ENCODE measurements around the gene SLC44A1. TPM values are rescaled to one million over a fixed set of nuclear protein-coding genes. Genes with fewer than 3 reads are reported as not detected.

Gene SLC44A1
- total RNA-seq, 6 donors from 2014 or later, result 15.7 to 62.2 (median 44.6) TPM

- Histone ChIP-seq H3K4me1 (peaks cover 3 to 16% (median 13%) of the 10 kb centered on the region in 4 donors), H3K27me3 (no peaks in the 10 kb centered on the region), H3K27ac (peak overlapping the region in 2 of 4 donors; percentile 84), H3K9me3 (no peaks in the 10 kb centered on the region), H3K36me3 (no peaks in the 10 kb centered on the region), H3K4me3 (peak overlapping the region; percentile 78 to 99 (median 86))
- DNase-seq (no peak), ATAC-seq (ENCODE audit: low FRiP score in 2 of 2) (peak in 1 of 2 donors; percentile 19)
- TF ChIP-seq POLR2AphosphoS5 (IDR thresholded peaks at IDR 0.05) (no peak), EP300 (IDR thresholded peaks at IDR 0.05) (no peak), POLR2A (IDR thresholded peaks at IDR 0.05) (no peak)
- TF ChIP-seq, protein P1, sequence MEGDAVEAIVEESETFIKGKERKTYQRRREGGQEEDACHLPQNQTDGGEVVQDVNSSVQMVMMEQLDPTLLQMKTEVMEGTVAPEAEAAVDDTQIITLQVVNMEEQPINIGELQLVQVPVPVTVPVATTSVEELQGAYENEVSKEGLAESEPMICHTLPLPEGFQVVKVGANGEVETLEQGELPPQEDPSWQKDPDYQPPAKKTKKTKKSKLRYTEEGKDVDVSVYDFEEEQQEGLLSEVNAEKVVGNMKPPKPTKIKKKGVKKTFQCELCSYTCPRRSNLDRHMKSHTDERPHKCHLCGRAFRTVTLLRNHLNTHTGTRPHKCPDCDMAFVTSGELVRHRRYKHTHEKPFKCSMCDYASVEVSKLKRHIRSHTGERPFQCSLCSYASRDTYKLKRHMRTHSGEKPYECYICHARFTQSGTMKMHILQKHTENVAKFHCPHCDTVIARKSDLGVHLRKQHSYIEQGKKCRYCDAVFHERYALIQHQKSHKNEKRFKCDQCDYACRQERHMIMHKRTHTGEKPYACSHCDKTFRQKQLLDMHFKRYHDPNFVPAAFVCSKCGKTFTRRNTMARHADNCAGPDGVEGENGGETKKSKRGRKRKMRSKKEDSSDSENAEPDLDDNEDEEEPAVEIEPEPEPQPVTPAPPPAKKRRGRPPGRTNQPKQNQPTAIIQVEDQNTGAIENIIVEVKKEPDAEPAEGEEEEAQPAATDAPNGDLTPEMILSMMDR (IDR thresholded peaks at IDR 0.05), result no peak
- 29 to 37% methylated on average over 13 to 16 of the region's 16 CpGs for WGBS, 2 donors
Observed at GRCh38 chr9:105447386-105447813, 202.9 kb downstream of the SLC44A1 start.

GRCh38 chr9:105447814-105448812, 203.7 kb downstream of the SLC44A1 start, which contains the start of gene FSD1L:
Gene FSD1L, plus strand, starts transcription at chr9:105448034. Its CDS starts 187 bp downstream, at chr9:105448221.
- TF ChIP-seq, protein P1 (IDR thresholded peaks at IDR 0.05), result peak in 3 of 6 experiments; percentile 9 to 42 (median 11)
- TF ChIP-seq POLR2AphosphoS5 (IDR thresholded peaks at IDR 0.05) (peak; percentile 40 to 80), POLR2A (IDR thresholded peaks at IDR 0.05) (peak in 2 of 4 donors; percentile 24 to 71), EP300 (IDR thresholded peaks at IDR 0.05) (no peak)
- H3K36me3 ChIP-seq, result no peaks in the 10 kb centered on the region
- ATAC-seq (ENCODE audit: low FRiP score in 2 of 2), result peak; percentile 97 to 99
- peak; percentile 95 to 98 for DNase-seq
- no peaks in the 10 kb centered on the region for H3K27me3 ChIP-seq
- H3K4me3 ChIP-seq, result peak within 1 kb of the TSS; percentile 78 to 99 (median 86)
- H3K4me1 ChIP-seq, result peaks cover 3 to 16% (median 13%) of the 10 kb centered on the region in 4 donors
- H3K27ac ChIP-seq, result peak within 1 kb of the TSS; percentile 63 to 84 (median 76)
- H3K9me3 ChIP-seq, result no peaks in the 10 kb centered on the region
- WGBS, 2 donors, result 1 to 10% methylated on average over 6 to 61 of the region's 87 CpGs

DNA sequence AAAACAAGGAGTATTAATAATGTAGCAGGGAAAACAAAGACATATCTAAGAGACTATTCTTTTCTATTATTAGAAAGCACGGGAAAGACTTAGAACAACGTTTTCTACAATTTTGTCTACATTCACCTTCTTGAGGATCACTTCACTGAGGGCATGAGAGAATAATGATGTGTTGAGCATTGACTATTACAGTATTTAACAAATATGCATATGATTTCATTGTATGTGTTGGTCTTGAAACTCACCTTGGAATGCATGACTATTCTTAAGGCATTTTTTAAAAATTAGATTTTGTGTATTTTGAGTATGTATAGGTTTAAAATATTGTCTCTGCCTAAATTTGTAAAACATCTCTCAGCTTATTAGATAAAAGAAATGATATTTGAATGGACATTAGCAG, 204.6 kb downstream of the SLC44A1 start:
- H3K9me3 ChIP-seq, result no peaks in the 10 kb centered on the region
- DNase-seq (no peak), ATAC-seq (ENCODE audit: low FRiP score in 2 of 2) (no peak)
- TF ChIP-seq POLR2A (IDR thresholded peaks at IDR 0.05), result no peak
- no peak for TF ChIP-seq EP300 (IDR thresholded peaks at IDR 0.05)
- TF ChIP-seq, protein P1 (IDR thresholded peaks at IDR 0.05), result no peak
- TF ChIP-seq POLR2AphosphoS5 (IDR thresholded peaks at IDR 0.05), result no peak
- peak overlapping the region in 2 of 4 donors; percentile 79 to 92 for H3K4me3 ChIP-seq
- no peak overlapping the region for H3K27ac ChIP-seq
- WGBS, 2 donors, result 55 to 56% methylated on average over 2 of the region's 2 CpGs
- no peaks in the 10 kb centered on the region for H3K27me3 ChIP-seq
- no peaks in the 10 kb centered on the region for H3K36me3 ChIP-seq
- H3K4me1 ChIP-seq, result peaks cover 3 to 16% (median 13%) of the 10 kb centered on the region in 4 donors

DNA sequence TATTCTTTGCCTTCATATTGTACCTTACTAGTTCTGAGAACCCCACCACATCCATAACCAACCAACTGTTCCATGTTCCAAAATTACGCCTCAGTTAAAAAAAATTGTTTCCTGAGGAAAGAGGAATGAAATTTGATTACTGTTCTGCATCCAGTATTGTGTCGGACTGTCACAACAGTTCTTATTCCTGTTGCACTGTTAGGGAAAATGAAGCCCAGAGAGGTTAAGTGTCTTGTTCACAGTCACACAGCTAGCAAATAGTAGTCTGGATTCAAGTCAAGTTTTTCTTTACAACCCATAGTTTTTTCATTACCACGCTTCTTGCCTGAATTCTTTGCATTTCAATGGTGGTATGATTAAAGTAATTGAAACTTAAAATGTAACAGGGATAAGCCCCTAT, 207.7 kb downstream of the SLC44A1 start:
- no peaks in the 10 kb centered on the region for H3K9me3 ChIP-seq
- H3K4me3 ChIP-seq, result no peak overlapping the region
- TF ChIP-seq POLR2A (IDR thresholded peaks at IDR 0.05) (no peak), POLR2AphosphoS5 (IDR thresholded peaks at IDR 0.05) (no peak), EP300 (IDR thresholded peaks at IDR 0.05) (no peak)
- TF ChIP-seq, protein P1 (IDR thresholded peaks at IDR 0.05), result no peak
- no peak overlapping the region for H3K27ac ChIP-seq
- H3K27me3 ChIP-seq, result no peaks in the 10 kb centered on the region
- 83 to 85% methylated on average over 3 of the region's 3 CpGs for WGBS, 2 donors
- no peaks in the 10 kb centered on the region for H3K36me3 ChIP-seq
- ATAC-seq (ENCODE audit: low FRiP score in 2 of 2), result no peak
- no peak for DNase-seq
- peaks cover 3 to 16% (median 12%) of the 10 kb centered on the region in 4 donors for H3K4me1 ChIP-seq

Data from upper lobe of left lung (tissue), 6 donors.